Stimulated activated CD8-positive, alpha-beta memory T cell treated with anti-CD3 and anti-CD28 coated beads, Interleukin-4, amount 100 ng/mL, for 48 hours (primary cell): ENCODE data around the gene NFS1.
"Not testable (repeated sequence)": the region's sequence is repeated elsewhere in the genome, so short reads cannot be mapped to it uniquely, and the experiment has no call there.

ENCODE experiments used
- DNase-seq: peaks from one replicate; pipeline ENCODE4 v3.0.0-alpha.2; 2020

NFS1 gene

DNA sequence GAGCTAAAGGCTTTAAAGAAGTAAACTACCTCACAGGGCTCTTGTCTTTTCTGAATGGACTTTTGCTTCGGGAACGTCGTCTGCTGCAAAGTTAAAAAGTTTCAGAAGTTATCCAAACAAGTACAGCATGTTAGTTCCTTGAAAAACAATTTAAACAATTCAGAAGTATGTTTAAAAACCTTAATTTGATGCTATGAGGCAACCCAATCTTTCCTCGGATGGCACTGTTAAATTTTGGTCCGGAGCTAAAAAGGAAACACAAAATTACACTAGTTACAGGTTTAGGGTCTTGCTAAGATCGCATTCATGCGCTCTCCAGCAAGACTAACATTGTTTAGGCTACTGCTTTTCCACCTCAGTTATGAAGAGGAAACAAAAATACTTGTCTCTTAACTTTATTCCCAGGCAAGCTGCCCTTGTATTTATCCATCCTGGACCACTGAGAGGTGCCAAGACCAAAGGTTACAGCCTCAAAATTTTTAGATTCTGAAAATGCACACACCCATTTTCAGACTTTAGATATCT is 30.2 kb upstream of the NFS1 start:
- DNase-seq, result no peak

DNA sequence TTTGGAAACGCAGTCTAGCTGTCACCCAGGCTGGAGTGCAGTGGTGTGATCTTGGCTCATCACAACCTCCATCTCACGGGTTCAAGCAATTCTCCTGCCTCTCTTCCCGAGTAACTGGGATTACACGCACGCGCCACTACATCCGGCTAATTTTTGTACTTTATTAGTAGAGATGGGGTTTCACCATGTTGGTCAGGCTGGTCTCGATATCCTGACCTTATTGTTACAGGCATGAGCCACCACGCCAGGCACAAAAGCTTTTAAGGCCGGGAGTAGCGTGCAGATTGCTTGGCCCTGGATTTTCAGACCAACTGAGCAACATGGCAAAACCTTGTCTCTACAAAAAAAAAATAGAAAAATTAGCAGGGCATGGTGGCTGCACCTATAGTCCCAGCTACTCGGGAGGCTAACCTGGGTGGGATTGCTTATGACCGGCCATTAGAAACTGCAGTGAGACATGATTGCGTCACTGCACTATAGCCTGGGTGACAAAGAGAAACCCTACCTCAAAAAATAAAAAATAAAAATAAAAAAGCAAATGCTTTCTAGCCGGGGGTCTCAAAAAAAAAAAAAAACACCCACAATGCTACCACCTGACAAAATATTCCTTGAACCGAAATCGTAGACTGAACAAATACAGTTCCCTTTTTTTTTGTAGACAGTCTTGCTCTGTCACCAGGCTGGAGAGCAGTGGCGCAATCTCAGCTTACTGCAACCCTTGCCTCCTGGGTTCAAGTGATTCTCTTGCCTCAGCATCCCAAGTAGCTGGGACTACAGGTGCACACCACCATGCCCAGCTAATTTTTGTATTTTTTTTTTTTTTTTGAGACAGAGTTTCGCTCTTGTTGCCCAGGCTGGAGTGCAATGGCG is 27.9 kb upstream of the NFS1 start:
- DNase-seq, result no peak

DNA sequence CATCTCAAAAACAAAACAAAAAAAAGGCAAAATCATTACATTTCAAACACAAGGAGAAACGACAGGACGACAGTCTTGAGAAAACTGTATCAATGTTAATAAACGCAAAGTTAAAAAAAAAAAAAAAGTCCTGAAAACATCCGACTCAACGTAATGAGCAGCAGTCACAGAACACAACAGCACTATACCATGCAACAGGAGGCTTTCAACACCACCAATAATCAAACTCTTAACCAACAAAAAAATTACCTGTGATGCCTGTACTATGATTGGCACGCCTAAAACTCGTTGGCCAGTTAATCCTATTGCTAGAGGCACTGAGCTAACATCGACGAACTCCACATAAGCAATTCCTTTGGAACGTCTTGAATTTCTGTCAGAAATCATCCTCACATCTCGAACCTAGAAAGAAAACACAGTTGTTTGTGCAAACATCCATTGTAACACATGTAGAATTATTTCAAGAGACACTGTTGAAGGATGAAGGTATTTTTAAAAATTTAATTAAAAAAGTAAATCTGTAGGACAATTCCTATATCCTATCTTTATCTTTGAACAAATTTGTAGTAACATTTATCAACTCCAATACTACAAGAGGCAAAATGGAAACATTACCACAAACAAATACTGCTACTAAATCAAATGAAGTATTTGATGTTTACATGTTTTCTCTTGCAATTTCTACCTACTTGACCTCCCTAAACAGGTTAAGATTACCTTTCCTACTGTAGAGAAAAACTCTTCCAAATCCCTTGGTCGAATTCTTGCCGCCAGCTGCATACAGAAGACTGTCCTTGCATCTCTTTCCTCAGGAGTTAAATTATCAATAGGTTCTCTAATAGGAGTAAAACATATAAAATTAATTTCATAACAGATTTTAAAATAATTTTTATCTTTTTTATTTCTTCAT is 25.4 kb upstream of the NFS1 start:
- no peak for DNase-seq

DNA sequence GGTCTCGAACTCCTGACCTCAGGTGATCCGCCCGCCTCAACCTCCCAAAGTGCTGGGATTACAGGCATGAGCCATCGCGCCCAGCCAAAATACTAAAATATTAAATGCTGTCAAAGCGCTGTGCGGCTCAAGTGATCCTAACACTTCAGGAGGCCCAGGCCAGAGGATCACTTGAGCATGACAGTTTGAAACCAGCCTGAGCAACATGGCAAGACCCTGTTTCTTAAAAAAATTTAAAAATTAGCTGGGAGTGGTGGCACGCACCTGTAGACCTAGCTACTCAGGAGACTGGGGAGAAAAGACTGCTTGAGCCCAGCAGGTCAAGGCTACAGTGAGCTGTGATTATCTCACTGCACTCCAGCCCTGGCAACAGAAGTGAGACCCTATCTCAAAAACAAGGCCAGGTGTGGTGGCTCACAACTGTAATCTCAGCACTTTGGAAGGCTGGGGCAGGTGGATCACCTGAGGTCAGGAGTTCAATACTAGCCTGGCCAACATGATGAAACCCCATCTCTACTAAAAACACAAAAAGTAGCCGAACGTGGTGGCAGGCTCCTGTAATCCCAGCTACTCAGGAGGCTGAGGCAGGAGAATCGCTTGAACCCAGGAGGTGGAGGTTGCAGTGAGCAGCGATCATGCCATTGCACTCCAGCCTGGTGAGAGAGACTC is 24.6 kb upstream of the NFS1 start:
- DNase-seq, result not testable (repeated sequence)

DNA sequence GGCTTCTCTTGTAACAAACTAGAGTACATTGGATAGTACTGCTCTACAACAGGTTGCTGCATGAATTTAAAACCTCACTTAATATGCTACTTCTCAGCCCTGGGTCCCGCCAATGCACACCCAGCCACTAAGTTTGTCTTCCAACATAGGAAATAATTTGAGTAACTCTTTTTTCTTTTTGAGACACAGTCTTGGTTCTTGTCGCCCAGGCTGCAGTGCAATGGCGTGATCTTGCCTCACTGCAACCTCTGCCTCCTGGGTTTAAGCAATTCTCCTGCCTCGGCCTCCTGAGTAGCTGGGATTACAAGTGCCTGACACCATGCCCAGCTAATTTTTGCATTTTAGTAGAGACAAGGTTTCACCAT is 24.1 kb upstream of the NFS1 start:
- not testable (repeated sequence) for DNase-seq

GRCh38 chr20:35721621-35722020 is 22.5 kb upstream of the NFS1 start:
- DNase-seq, result no peak

- no peak for DNase-seq
These were observed 22.1 kb upstream of the NFS1 start for GRCh38 chr20:35721219-35721618.

DNA sequence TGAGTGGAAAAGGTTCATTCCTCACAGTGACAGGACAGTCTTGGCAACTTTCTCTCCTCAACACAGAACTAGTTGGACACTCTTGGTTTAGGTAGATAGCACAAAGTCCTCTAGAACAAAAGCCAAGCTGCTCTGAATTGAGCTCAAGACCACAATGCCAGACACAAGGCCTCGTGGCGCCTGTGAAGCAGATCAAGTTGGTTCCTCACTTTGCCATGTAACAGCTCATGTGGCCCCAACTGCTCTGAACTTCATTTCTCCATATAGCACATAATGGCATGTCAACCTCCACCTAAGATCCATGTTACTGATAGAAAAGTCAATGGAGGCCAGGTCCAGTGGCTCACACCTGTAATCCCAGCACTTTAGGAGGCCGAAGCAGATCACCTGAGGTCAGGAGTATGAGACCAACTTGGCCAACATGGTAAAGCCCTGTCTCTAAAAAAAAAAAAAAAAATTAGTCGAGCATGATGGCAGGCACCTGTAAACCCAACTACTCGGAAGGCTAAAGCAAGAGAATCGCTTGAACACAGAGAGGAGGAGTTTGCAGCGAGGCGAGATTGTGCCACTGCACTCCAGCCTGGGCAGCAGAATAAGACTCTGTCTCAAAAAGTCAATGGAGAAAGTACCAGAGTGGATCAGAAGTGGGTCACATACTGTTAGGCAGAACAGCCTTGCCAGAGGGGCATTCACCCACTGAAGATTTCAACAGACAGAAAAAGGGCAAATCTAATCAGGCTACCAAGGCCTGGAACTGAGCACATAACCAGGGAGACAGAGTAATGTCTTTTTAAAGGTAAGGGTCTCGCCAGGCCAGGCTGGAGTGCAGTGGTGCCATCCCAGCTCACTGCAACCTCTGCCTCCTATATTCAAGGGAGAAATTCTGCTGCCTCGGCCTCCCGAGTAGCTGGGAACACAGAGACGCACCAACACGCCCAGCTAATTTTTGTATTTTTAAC is 21.3 kb upstream of the NFS1 start:
- DNase-seq, result peak; percentile 24

DNA sequence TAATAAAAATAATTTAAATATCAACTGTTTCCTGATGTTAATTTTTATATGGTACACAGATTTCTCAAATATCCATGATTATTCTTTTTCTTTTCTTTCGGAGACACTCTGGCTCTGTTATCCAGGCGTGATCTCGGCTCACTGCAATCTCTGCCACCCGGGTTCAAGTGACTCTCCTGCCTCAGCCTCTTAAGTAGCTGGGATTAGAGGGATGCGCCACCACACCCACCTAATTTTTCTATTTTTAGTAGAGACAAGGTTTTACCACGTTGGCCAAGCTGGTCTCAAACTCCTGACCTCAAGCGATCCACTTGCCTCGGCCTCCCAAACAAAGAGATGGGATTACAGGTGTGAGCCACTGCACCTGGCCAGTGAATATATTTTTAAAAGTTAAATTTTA is 20.6 kb upstream of the NFS1 start:
- DNase-seq, result no peak

- DNase-seq, result no peak
These were observed 20.0 kb upstream of the NFS1 start for GRCh38 chr20:35718972-35719635.

GRCh38 chr20:35718321-35718720 is 19.2 kb upstream of the NFS1 start:
- DNase-seq, result not testable (repeated sequence)

DNA sequence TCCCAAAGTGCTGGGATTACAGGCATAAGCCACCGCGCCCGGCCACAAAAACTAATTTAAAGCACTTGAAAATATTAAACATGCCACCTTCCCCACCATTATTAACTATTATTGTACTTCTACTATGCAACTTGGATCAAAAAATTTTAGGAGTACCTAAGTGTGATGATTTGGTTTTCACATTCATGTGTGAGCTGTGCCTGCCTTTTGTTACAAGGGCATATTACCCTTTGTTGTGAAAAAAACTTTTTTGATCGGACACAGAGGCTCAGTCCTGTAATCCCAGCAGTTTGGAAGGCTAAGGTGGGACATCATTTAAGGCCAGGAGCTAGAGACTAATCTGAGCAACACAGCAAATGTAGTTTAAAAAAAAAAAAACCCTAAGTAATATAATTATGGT is 17.2 kb upstream of the NFS1 start:
- no peak for DNase-seq

DNA sequence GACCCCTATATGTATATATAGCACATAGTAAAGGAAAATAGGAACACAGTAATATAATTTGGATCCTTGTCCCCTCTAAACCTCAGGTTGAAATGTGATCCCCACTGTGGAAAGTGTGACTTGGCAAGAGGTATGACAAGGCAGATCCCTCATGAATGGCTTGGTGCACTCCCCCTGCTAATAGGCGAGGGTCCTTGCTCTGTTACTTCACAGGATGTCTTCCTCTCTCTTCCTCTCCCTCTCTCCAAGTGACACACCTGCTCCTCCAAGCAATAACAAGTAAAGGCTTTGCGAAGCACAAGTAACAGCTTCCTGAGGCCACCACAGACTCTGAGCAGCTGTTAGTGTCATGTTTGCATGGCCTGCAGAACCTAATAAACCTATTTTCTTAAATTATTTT is 16.5 kb upstream of the NFS1 start:
- no peak for DNase-seq

DNA sequence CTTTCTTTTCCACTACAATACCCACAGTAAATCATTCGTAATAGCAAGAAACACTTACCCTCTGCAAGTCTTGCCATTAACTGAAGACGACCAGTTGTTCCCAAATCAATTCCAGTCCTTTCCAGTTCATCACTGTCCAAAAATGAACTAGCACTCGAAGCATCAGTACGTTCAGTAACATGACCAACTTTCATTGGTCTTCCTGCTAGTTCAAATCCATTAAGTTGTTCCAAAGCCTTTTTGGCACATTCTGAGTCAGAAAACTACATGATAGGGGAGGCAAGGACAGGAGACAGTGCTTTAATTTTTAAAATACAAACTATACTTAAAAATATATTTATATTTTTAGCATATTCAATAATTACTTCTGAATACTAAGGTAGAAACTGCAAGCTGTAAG is 15.0 kb upstream of the NFS1 start:
- no peak for DNase-seq

- DNase-seq, result not testable (repeated sequence)
These were observed 14.0 kb upstream of the NFS1 start for GRCh38 chr20:35713120-35713519.

- no peak for DNase-seq
These were observed 12.5 kb upstream of the NFS1 start for GRCh38 chr20:35711588-35712209.

DNA sequence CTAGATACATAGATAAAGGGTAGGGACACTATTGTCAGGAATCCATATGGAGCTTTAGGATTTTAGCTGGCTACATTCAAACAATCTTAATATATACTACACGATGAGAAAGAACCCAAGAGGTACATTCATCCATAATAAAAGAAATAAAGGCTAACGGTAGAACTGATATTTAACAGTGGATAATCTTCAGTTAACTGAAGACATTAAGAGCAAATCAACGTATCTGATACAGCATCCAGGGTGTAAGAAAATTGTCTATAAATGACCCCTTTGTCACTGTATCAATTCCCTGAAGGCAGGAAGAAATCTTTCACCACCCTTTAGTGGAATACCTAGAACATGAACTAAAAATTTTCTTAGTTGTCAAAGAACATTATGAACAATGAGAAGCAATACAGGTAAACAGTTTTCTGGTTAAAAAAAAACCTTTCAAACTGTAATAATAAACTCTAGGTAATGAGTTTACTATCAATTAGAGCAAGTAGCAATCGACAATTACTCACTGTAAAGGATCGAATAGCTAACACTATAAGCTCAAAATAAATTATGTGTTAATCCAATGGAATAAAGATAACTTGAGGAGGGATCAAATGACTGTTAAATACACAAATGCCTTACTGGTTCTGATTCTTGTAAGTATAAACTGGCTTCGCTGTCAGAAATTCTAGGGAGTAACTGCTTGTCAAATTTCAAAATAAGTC is 11.9 kb upstream of the NFS1 start:
- DNase-seq, result no peak

GRCh38 chr20:35710039-35710438 is 10.9 kb upstream of the NFS1 start:
- no peak for DNase-seq

- no peak for DNase-seq
These were observed 10.1 kb upstream of the NFS1 start for GRCh38 chr20:35709259-35709658.

GRCh38 chr20:35708502-35708901 is 9.3 kb upstream of the NFS1 start:
- no peak for DNase-seq
